Measurements from ENCODE around the gene PSG6. TPM values are rescaled to one million over a fixed set of nuclear protein-coding genes. Genes with fewer than 3 reads are reported as not detected.
"Not testable (repeated sequence)": the region's sequence is repeated elsewhere in the genome, so short reads cannot be mapped to it uniquely, and the experiment has no call there.

Gene PSG6
- polyA plus RNA-seq, 10 donors = 0.20 to 0.80 (median 0.45) TPM; not detected in 2

GRCh38 chr19:42911731-42912130 is 6.0 kb downstream of the PSG6 start:
- not testable (repeated sequence) for DNase-seq

- DNase-seq = not testable (repeated sequence)
Observed at GRCh38 chr19:42906162-42906561, 11.5 kb downstream of the PSG6 start.

GRCh38 chr19:42900561-42900960 is 17.1 kb downstream of the PSG6 start:
- not testable (repeated sequence) for DNase-seq

- DNase-seq = not testable (repeated sequence)
Observed at GRCh38 chr19:42899674-42900073, 18.0 kb downstream of the PSG6 start.

GRCh38 chr19:42899110-42899509 is 18.6 kb downstream of the PSG6 start:
- DNase-seq = not testable (repeated sequence)

- DNase-seq = not testable (repeated sequence)
Observed at GRCh38 chr19:42898656-42899055, 19.0 kb downstream of the PSG6 start.

- not testable (repeated sequence) for DNase-seq
Observed at GRCh38 chr19:42897729-42898128, 20.0 kb downstream of the PSG6 start.

- DNase-seq = not testable (repeated sequence)
Observed at GRCh38 chr19:42890446-42890845, 27.2 kb downstream of the PSG6 start.

GRCh38 chr19:42887876-42888445 is 29.7 kb downstream of the PSG6 start:
- DNase-seq = not testable (repeated sequence)

GRCh38 chr19:42882730-42883129 is 35.0 kb downstream of the PSG6 start:
- DNase-seq = not testable (repeated sequence)

GRCh38 chr19:42882010-42882409 is 35.7 kb downstream of the PSG6 start:
- not testable (repeated sequence) for DNase-seq

GRCh38 chr19:42881279-42881678 is 36.4 kb downstream of the PSG6 start:
- not testable (repeated sequence) for DNase-seq

GRCh38 chr19:42880621-42881020 is 37.1 kb downstream of the PSG6 start:
- DNase-seq = not testable (repeated sequence)

GRCh38 chr19:42879613-42880012 is 38.1 kb downstream of the PSG6 start, which contains the start of gene PSG1:
Gene PSG1, minus strand, starts transcription at chr19:42879713. Its CDS starts 132 bp downstream, at chr19:42879581.
- DNase-seq = no peak

- DNase-seq = not testable (repeated sequence)
Observed at GRCh38 chr19:42876596-42876995, 41.1 kb downstream of the PSG6 start.

- not testable (repeated sequence) for DNase-seq
Observed at GRCh38 chr19:42875881-42876280, 41.8 kb downstream of the PSG6 start.

- DNase-seq = peak in 1 of 3 donors; percentile 21
Observed at GRCh38 chr19:42874901-42875813, 42.5 kb downstream of the PSG6 start.

GRCh38 chr19:42874136-42874535 is 43.6 kb downstream of the PSG6 start:
- DNase-seq = not testable (repeated sequence)

GRCh38 chr19:42872608-42873007 is 45.1 kb downstream of the PSG6 start:
- DNase-seq = no peak

- DNase-seq = no peak
Observed at GRCh38 chr19:42857544-42857867, 60.2 kb downstream of the PSG6 start.

- DNase-seq = not testable (repeated sequence)
Observed at GRCh38 chr19:42856866-42857543, 60.7 kb downstream of the PSG6 start.

- DNase-seq = not testable (repeated sequence)
Observed at GRCh38 chr19:42854745-42855144, 62.9 kb downstream of the PSG6 start.

All from muscle of back (tissue), 11 donors.